Pancreas (tissue), 10 donors: ENCODE results near the gene SLC35G4. TPM values are rescaled to one million over a fixed set of nuclear protein-coding genes. Genes with fewer than 3 reads are reported as not detected.

Source experiments
- ATAC-seq, 4 donors: fragments of 200-7000 bp; cut with Tn5 transposase; one replicate each; pipeline versions ENCODE4 v1.8.0 to v1.9.1; 2020; ENCODE audit warnings: mild to moderate bottlenecking in 4 of 4, moderate library complexity in 4 of 4
- DNase-seq, 6 donors: peaks; one replicate each; pipeline ENCODE4 v3.0.0-alpha.2; 2020
- FAIRE-seq: peaks from 2 replicates; lab custom pipeline; 2012; peaks lifted over from hg19 to GRCh38; lab: Jason Lieb, UNC
- H3K27ac ChIP-seq, 4 donors: fragments of 200-600 bp; sonication (generic); 1 replicate in 3 of 4; 2 replicates in 1 of 4; pipeline versions ENCODE4 v1.5.0 to v1.8.0; 2020
- H3K27me3 ChIP-seq, 4 donors: fragments of 200-600 bp; one replicate each; pipeline ENCODE4 v1.8.0; 2021
- H3K36me3 ChIP-seq, 3 donors: fragments of 200-600 bp; sonication (generic) in 1 of 3; one replicate each; pipeline versions ENCODE4 v1.5.0 to v1.8.0; 2020 to 2021
- H3K4me1 ChIP-seq, 3 donors: fragments of 200-600 bp; one replicate each; pipeline ENCODE4 v1.8.0; 2021
- H3K4me3 ChIP-seq, 4 donors: fragments of 200-600 bp; sonication (generic) in 2 of 4; one replicate each; pipeline versions ENCODE4 v1.5.0 to v1.8.0; 2020 to 2021
- H3K9me3 ChIP-seq, 4 donors: fragments of 200-600 bp; one replicate each; pipeline ENCODE4 v1.8.0; 2021
- CTCF ChIP-seq, 4 donors: fragments of 200-600 bp; sonication (generic) in 3 of 4; IDR thresholded peaks; one replicate each; pipeline versions ENCODE4 v1.5.0 to v1.8.0; 2021; ENCODE audit warnings: antibody characterized with exemption in 4 of 4
- WGBS, 2 donors: extraction: QIAGEN DNeasy Blood & Tissue Kit; methylation state at CpG; one replicate each; pipeline ENCODE4 v1.1.7; 2013; 5-methylcytosine and 5-hydroxymethylcytosine counted together
- intact Hi-C, 3 donors: fragments of 100-400 bp; cut with DNase I; formaldehyde crosslinking; loops; one replicate each; pipeline versions ENCODE4 v1.11.1 to v1.14.2; 2022
- polyA plus RNA-seq, 2 donors: library from polyadenylated mRNA; stranded (reverse); fragments of 200-250 nt; gene quantifications; one replicate each; pipeline ENCODE4 v1.2.3, GENCODE V29; 2013
- total RNA-seq, 6 donors: library from RNA; stranded (reverse); fragmentation: NEBNext Ultra II Directional in 4 of 6; extraction: Animal tissue kit (Norgen Biotek cat#: 25700) in 4 of 6; gene quantifications; one replicate each; pipeline versions ENCODE4 v1.2.1 to v1.2.4, GENCODE V29; 2021 to 2023
- donor health status: healthy with polysubstance abuse.
- donor health status: DM: no; HTN: no; CAD: no; lungs with moderate emphysema.
- donor health status: DM: no; HTN: no; CAD: no.
- donor health status: control.
- donor health status: control.
- donor health status: Bipolar disorder and iron deficiency.
- donor health status: DM: yes; HTN: yes; CAD: no.
- donor health status: DM: no; HTN: no; CAD: no.
- donor health status: DM: no; HTN: no; CAD: no.
- donor health status: DM: yes; HTN: yes; CAD: no.

Gene SLC35G4
- total and polyA plus RNA-seq, 8 donors, result not detected

GRCh38 chr18:11570073-11570588 is 39.3 kb upstream of the SLC35G4 start:
- Histone ChIP-seq H3K36me3 (no peaks in the 10 kb centered on the region), H3K27ac (no peak overlapping the region), H3K4me3 (no peak overlapping the region), H3K27me3 (no peaks in the 10 kb centered on the region), H3K9me3 (no peaks in the 10 kb centered on the region), H3K4me1 (no peaks in the 10 kb centered on the region)
- no peak for FAIRE-seq
- intact Hi-C loops, result no loop called here
- no peak for TF ChIP-seq CTCF (IDR thresholded peaks at IDR 0.05)
- WGBS, 2 donors, result 73 to 75% methylated on average over 10 of the region's 10 CpGs
- no peak for DNase-seq
- no peak for ATAC-seq

GRCh38 chr18:11570769-11571412 is 38.5 kb upstream of the SLC35G4 start:
- no peaks in the 10 kb centered on the region for H3K4me1 ChIP-seq
- 71 to 77% methylated on average over 14 of the region's 14 CpGs for WGBS, 2 donors
- H3K36me3 ChIP-seq, result no peaks in the 10 kb centered on the region
- no peak for ATAC-seq
- intact Hi-C loops, result no loop called here
- no peak for DNase-seq
- H3K27me3 ChIP-seq, result no peaks in the 10 kb centered on the region
- no peak overlapping the region for H3K4me3 ChIP-seq
- no peak for FAIRE-seq
- no peak overlapping the region for H3K27ac ChIP-seq
- no peak for TF ChIP-seq CTCF (IDR thresholded peaks at IDR 0.05)
- no peaks in the 10 kb centered on the region for H3K9me3 ChIP-seq

GRCh38 chr18:11572201-11572600 is 37.2 kb upstream of the SLC35G4 start:
- 61 to 66% methylated on average over 9 of the region's 9 CpGs for WGBS, 2 donors
- Histone ChIP-seq H3K4me1 (no peaks in the 10 kb centered on the region), H3K4me3 (no peak overlapping the region), H3K27ac (no peak overlapping the region), H3K36me3 (no peaks in the 10 kb centered on the region), H3K27me3 (no peaks in the 10 kb centered on the region), H3K9me3 (no peaks in the 10 kb centered on the region)
- no peak for ATAC-seq
- no peak for DNase-seq
- intact Hi-C loops, result no loop called here
- FAIRE-seq, result no peak
- no peak for TF ChIP-seq CTCF (IDR thresholded peaks at IDR 0.05)

GRCh38 chr18:11574545-11574944 is 34.9 kb upstream of the SLC35G4 start:
- Histone ChIP-seq H3K27ac (no peak overlapping the region), H3K9me3 (no peaks in the 10 kb centered on the region), H3K4me1 (no peaks in the 10 kb centered on the region), H3K4me3 (no peak overlapping the region), H3K27me3 (no peaks in the 10 kb centered on the region), H3K36me3 (no peaks in the 10 kb centered on the region)
- no peak for ATAC-seq
- DNase-seq, result no peak
- intact Hi-C loops, result no loop called here
- 61 to 81% methylated on average over 3 of the region's 3 CpGs for WGBS, 2 donors
- FAIRE-seq, result no peak
- no peak for TF ChIP-seq CTCF (IDR thresholded peaks at IDR 0.05)
